HCT116 (cell line): Measurements from ENCODE around the gene UCHL3. TPM values are rescaled to one million over a fixed set of nuclear protein-coding genes. Genes with fewer than 3 reads are reported as not detected.

Experiments used
- ATAC-seq: fragments of 200-7000 bp; cut with Tn5 transposase; 2 replicates; pipeline ENCODE4 v1.9.1; 2020; ENCODE audit warnings: mild to moderate bottlenecking, moderate library complexity
- BruUV-seq: library from RNA; stranded (reverse); fragments of 400-500 nt; replicated peaks from 2 replicates; lab custom pipeline; 2021; lab: Mats Ljungman, UMichigan
- CTCF ChIA-PET: fragments of 300-600 bp; sonication (Branson Sonifier 250); formaldehyde crosslinking; loops from one replicate; lab custom pipeline; 2021; ENCODE audit warnings: antibody characterized with exemption; lab: Charles Lee
- POLR2A ChIA-PET: fragments of 300-600, 350-600 bp; sonication (Branson Sonifier 250); formaldehyde crosslinking; loops from one replicate; lab custom pipeline; 2021; ENCODE audit warnings: antibody characterized with exemption; lab: Charles Lee
- RAD21 ChIA-PET, 2 experiments: fragments of 300-600 bp; sonication (Branson Sonifier 250); formaldehyde crosslinking; loops; one replicate each; lab custom pipeline; 2023; ENCODE audit warnings: low total read pairs in 2 of 2; ENCODE audit not compliant: uncharacterized antibody in 2 of 2, unreplicated experiment in 2 of 2, low non-redundant PET in 1 of 2; lab: Charles Lee
- DNase-seq: peaks from one replicate; pipeline ENCODE4 v3.0.0-alpha.2; 2010; ENCODE audit warnings: low read depth, low spot score
- H2AFZ ChIP-seq: fragments of 200-600 bp; shearing (Covaris generic), sonication (generic); 2 replicates; pipeline ENCODE4 v1.6.1; 2017; ENCODE audit warnings: low read depth, mixed run types, mixed read lengths, antibody characterized with exemption, low read length; ENCODE audit not compliant: poor library complexity, severe bottlenecking
- H3K27ac ChIP-seq: 2 replicates; pipeline ENCODE4 v1.5.1; 2012; ENCODE audit warnings: low read depth, low read length
- H3K27me3 ChIP-seq: fragments of 200-600 bp; sonication (generic); 2 replicates; pipeline ENCODE4 v1.6.1; 2016; ENCODE audit warnings: mixed run types, low read length, mixed read lengths; ENCODE audit not compliant: insufficient read depth
- H3K36me3 ChIP-seq, 2 experiments: fragments of 200-500 bp in 1 of 2; fragments of 200-600 bp in 1 of 2; sonication (Bioruptor generic) in 1 of 2; sonication (generic) in 1 of 2; 2 replicates each; pipeline versions ENCODE4 v1.5.1 to v1.6.1; 2014 to 2016; ENCODE audit warnings: low read length in 2 of 2, inconsistent platforms in 1 of 2, mixed read lengths in 1 of 2, mixed run types in 1 of 2; ENCODE audit not compliant: insufficient read depth in 2 of 2, control insufficient read depth in 1 of 2
- H3K4me1 ChIP-seq, 2 experiments: fragments of 200-600 bp in 1 of 2; sonication (generic) in 1 of 2; 2 replicates each; pipeline versions ENCODE4 v1.5.1 to v1.6.1; 2012 to 2017; ENCODE audit warnings: low read length in 2 of 2, inconsistent platforms in 1 of 2, mild to moderate bottlenecking in 1 of 2, mixed read lengths in 1 of 2, mixed run types in 1 of 2, moderate library complexity in 1 of 2; ENCODE audit not compliant: insufficient read depth in 2 of 2, control insufficient read depth in 1 of 2
- H3K4me2 ChIP-seq: fragments of 200-600 bp; sonication (generic); 2 replicates; pipeline ENCODE4 v1.6.1; 2017; ENCODE audit warnings: mixed run types, low read length, mixed read lengths
- H3K4me3 ChIP-seq, 2 experiments: fragments of 200-600 bp in 1 of 2; sonication (generic) in 1 of 2; replicated peaks in 1 of 2; 2 replicates each; pipeline ENCODE4 v1.5.1; 2011 to 2016; ENCODE audit warnings: low read length in 2 of 2, control low read depth in 1 of 2, low read depth in 1 of 2, mild to moderate bottlenecking in 1 of 2, mixed read lengths in 1 of 2, mixed run types in 1 of 2
- H3K79me2 ChIP-seq: fragments of 200-600 bp; sonication (generic); 2 replicates; pipeline ENCODE4 v1.6.1; 2017; ENCODE audit warnings: mild to moderate bottlenecking, mixed run types, low read length, moderate library complexity, mixed read lengths; ENCODE audit not compliant: insufficient read depth
- H3K9ac ChIP-seq: fragments of 200-600 bp; sonication (generic); 2 replicates; pipeline ENCODE4 v1.6.1; 2016; ENCODE audit warnings: low read length, mixed read lengths
- H3K9me2 ChIP-seq: fragments of 200-600 bp; sonication (generic), shearing (Covaris generic); 2 replicates; pipeline ENCODE4 v1.6.1; 2017; ENCODE audit warnings: mixed run types, mild to moderate bottlenecking, moderate library complexity; ENCODE audit not compliant: insufficient read depth
- H3K9me3 ChIP-seq, 2 experiments: fragments of 200-500 bp in 1 of 2; fragments of 200-600 bp in 1 of 2; sonication (Bioruptor generic) in 1 of 2; sonication (generic) in 1 of 2; 2 replicates each; pipeline ENCODE4 v1.6.1; 2014 to 2017; ENCODE audit warnings: low read length in 2 of 2, mixed read lengths in 2 of 2, inconsistent platforms in 1 of 2, low read depth in 1 of 2, mild to moderate bottlenecking in 1 of 2, mixed run types in 1 of 2, moderate library complexity in 1 of 2; ENCODE audit not compliant: control insufficient read depth in 1 of 2, insufficient read depth in 1 of 2
- H4K20me1 ChIP-seq: fragments of 200-600 bp; sonication (generic), shearing (Covaris generic); 2 replicates; pipeline ENCODE4 v1.6.1; 2017; ENCODE audit warnings: mixed run types, mild to moderate bottlenecking, moderate library complexity; ENCODE audit not compliant: insufficient read depth
- CBX3 ChIP-seq: IDR thresholded peaks from 2 replicates; pipeline ENCODE4 v1.6.1; 2012; ENCODE audit warnings: low read depth
- CEBPB ChIP-seq: IDR thresholded peaks from 2 replicates; pipeline ENCODE4 v1.6.1; 2012; ENCODE audit warnings: low read depth
- CTCF ChIP-seq, 3 experiments: fragments of 200-600 bp in 1 of 3; sonication (generic) in 1 of 3; IDR thresholded peaks in 2 of 3; conservative IDR thresholded peaks in 1 of 3; 2 replicates each; pipeline ENCODE4 v1.5.1; 2012 to 2017; ENCODE audit warnings: low read depth in 2 of 3, low read length in 2 of 3, antibody characterized with exemption in 1 of 3, borderline replicate concordance in 1 of 3, control low read depth in 1 of 3, mild to moderate bottlenecking in 1 of 3, mixed read lengths in 1 of 3, mixed run types in 1 of 3, moderate library complexity in 1 of 3; ENCODE audit not compliant: insufficient read depth in 1 of 3
- ELF1 ChIP-seq: IDR thresholded peaks from 2 replicates; pipeline ENCODE4 v1.6.1; 2012; ENCODE audit warnings: low read depth, borderline replicate concordance
- EZH2 ChIP-seq: fragments of 200-600 bp; sonication (generic); IDR thresholded peaks from 2 replicates; pipeline ENCODE4 v1.6.1; 2017; ENCODE audit warnings: antibody characterized with exemption, mixed run types
- EZH2phosphoT487 ChIP-seq: fragments of 200-600 bp; IDR thresholded peaks from 2 replicates; pipeline ENCODE4 v1.6.1; 2018; ENCODE audit warnings: antibody characterized with exemption, borderline replicate concordance
- JUND ChIP-seq: IDR thresholded peaks from 2 replicates; pipeline ENCODE4 v1.6.1; 2012
- MAX ChIP-seq: IDR thresholded peaks from 2 replicates; pipeline ENCODE4 v1.6.1; 2012
- POLR2A ChIP-seq: IDR thresholded peaks from 2 replicates; pipeline ENCODE4 v1.7.0; 2011; ENCODE audit warnings: borderline replicate concordance; ENCODE audit not compliant: insufficient read depth, insufficient read length; ENCODE audit errors: extremely low read depth
- RAD21 ChIP-seq: IDR thresholded peaks from 2 replicates; pipeline ENCODE4 v1.6.1; 2012; ENCODE audit warnings: low read depth, mild to moderate bottlenecking
- REST ChIP-seq: IDR thresholded peaks from 2 replicates; pipeline ENCODE4 v1.6.1; 2012; ENCODE audit warnings: low read depth
- SIN3A ChIP-seq: IDR thresholded peaks from 2 replicates; pipeline ENCODE4 v1.6.1; 2012; ENCODE audit warnings: low read depth
- SP1 ChIP-seq: IDR thresholded peaks from 2 replicates; pipeline ENCODE4 v1.6.1; 2012; ENCODE audit warnings: low read depth
- SRF ChIP-seq: IDR thresholded peaks from 2 replicates; pipeline ENCODE4 v1.6.1; 2012; ENCODE audit warnings: low read depth
- TCF7L2 ChIP-seq: IDR thresholded peaks from 2 replicates; pipeline ENCODE4 v1.7.0; 2011; ENCODE audit warnings: borderline replicate concordance, inconsistent platforms; ENCODE audit not compliant: insufficient read depth, insufficient read length; ENCODE audit errors: extremely low read depth
- YY1 ChIP-seq: IDR thresholded peaks from 2 replicates; pipeline ENCODE4 v1.6.1; 2011; ENCODE audit warnings: low read length, low read depth, moderate library complexity, mild to moderate bottlenecking; ENCODE audit not compliant: insufficient replicate concordance; ENCODE audit errors: extremely low read depth
- ZNF274 ChIP-seq: fragments of 200-500 bp; sonication (Bioruptor generic); IDR thresholded peaks from 2 replicates; pipeline ENCODE4 v1.6.1; 2014; ENCODE audit warnings: mild to moderate bottlenecking, low read depth, low read length, inconsistent platforms
- intact Hi-C: fragments of 100-400 bp; cut with micrococcal nuclease; formaldehyde crosslinking; loops from 2 replicates; pipeline ENCODE4 v1.10.0; 2022
- total RNA-seq: library from RNA; stranded (reverse); gene quantifications from one replicate; pipeline ENCODE4 v1.2.1, GENCODE V29; 2021; ENCODE audit not compliant: unreplicated experiment
- TF ChIP-seq, protein P1 (sequence below): IDR thresholded peaks from 2 replicates; pipeline ENCODE4 v1.6.1; 2011; ENCODE audit warnings: mild to moderate bottlenecking, low read length, moderate library complexity; ENCODE audit not compliant: insufficient replicate concordance; ENCODE audit errors: extremely low read depth

Gene UCHL3
- total RNA-seq, 1 experiment from 2014 or later, result 32.4 TPM

DNA sequence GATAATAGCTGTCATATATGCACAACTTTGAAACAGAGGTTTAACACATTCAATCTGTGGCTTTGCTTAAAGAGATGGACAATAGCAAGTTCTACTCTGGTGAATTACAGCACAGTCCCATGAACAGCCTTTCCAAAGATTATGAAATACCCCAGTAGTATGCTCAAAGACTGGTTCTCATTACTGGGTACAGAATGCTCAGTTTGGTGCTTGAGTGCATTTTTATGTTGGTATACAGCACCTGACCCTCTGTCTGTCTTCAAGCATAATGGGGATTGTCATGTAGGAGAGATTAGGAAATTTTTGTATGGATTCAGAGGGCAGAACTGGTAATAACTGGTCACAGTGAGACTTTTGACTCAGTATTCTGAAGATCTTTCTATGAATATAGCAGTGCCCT is 94.1 kb downstream of the UCHL3 start:
- ChIA-PET RAD21 (no interaction called here), POLR2A (no interaction called here), CTCF (interaction anchor here (0.9 kb wide), 1 partner anchor 52 kb away, joined by 3 read pairs; no protein-coding TSS in a partner anchor)
- no peaks in the 10 kb centered on the region for H3K27me3 ChIP-seq
- H2AFZ ChIP-seq, result no peak overlapping the region
- no peaks in the 10 kb centered on the region for H3K79me2 ChIP-seq
- no peak overlapping the region for H3K4me3 ChIP-seq
- BruUV-seq, result no TSS peak
- DNase-seq (no peak), ATAC-seq (no peak)
- H3K27ac ChIP-seq, result no peak overlapping the region
- H3K9me2 ChIP-seq, result no peaks in the 10 kb centered on the region
- H3K4me2 ChIP-seq, result no peak overlapping the region
- no peak overlapping the region for H3K9ac ChIP-seq
- no peaks in the 10 kb centered on the region for H3K9me3 ChIP-seq
- H4K20me1 ChIP-seq, result no peaks in the 10 kb centered on the region
- no peaks in the 10 kb centered on the region for H3K4me1 ChIP-seq
- no peak for TF ChIP-seq JUND
- no peak for TF ChIP-seq ZNF274
- TF ChIP-seq YY1, result no peak
- TF ChIP-seq POLR2A, result no peak
- no peak for TF ChIP-seq REST
- TF ChIP-seq ELF1, result no peak
- no peak for TF ChIP-seq RAD21
- no peak for TF ChIP-seq CBX3
- TF ChIP-seq SIN3A, result no peak
- no peak for TF ChIP-seq CEBPB
- no peak for TF ChIP-seq EZH2phosphoT487
- TF ChIP-seq SP1, result no peak
- TF ChIP-seq SRF, result no peak
- no peak for TF ChIP-seq CTCF (IDR thresholded peaks at IDR 0.05 in 2 of 3, conservative IDR thresholded peaks at IDR 0.05 in 1 of 3; ENCODE audit: borderline replicate concordance in 1 of 3, insufficient read depth in 1 of 3, low read depth in 2 of 3, low read length in 2 of 3)
- no peak for TF ChIP-seq TCF7L2
- TF ChIP-seq, protein P1, sequence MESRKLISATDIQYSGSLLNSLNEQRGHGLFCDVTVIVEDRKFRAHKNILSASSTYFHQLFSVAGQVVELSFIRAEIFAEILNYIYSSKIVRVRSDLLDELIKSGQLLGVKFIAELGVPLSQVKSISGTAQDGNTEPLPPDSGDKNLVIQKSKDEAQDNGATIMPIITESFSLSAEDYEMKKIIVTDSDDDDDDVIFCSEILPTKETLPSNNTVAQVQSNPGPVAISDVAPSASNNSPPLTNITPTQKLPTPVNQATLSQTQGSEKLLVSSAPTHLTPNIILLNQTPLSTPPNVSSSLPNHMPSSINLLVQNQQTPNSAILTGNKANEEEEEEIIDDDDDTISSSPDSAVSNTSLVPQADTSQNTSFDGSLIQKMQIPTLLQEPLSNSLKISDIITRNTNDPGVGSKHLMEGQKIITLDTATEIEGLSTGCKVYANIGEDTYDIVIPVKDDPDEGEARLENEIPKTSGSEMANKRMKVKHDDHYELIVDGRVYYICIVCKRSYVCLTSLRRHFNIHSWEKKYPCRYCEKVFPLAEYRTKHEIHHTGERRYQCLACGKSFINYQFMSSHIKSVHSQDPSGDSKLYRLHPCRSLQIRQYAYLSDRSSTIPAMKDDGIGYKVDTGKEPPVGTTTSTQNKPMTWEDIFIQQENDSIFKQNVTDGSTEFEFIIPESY, result no peak
- TF ChIP-seq EZH2, result no peak
- TF ChIP-seq MAX, result no peak
- intact Hi-C loops, result no loop called here
- H3K36me3 ChIP-seq, result no peaks in the 10 kb centered on the region
